Activated CD8-positive, alpha-beta memory T cell treated with anti-CD3 and anti-CD28 coated beads, Interleukin-2, amount 50 U/mL, for 1 hour (primary cell): Measurements from ENCODE around the gene PCNT.
"Not testable (repeated sequence)": the region's sequence is repeated elsewhere in the genome, so short reads cannot be mapped to it uniquely, and the experiment has no call there.

Experiments used
- DNase-seq: peaks from one replicate; pipeline ENCODE4 v3.0.0-alpha.2; 2020; ENCODE audit errors: extremely low read depth

The PCNT gene

DNA sequence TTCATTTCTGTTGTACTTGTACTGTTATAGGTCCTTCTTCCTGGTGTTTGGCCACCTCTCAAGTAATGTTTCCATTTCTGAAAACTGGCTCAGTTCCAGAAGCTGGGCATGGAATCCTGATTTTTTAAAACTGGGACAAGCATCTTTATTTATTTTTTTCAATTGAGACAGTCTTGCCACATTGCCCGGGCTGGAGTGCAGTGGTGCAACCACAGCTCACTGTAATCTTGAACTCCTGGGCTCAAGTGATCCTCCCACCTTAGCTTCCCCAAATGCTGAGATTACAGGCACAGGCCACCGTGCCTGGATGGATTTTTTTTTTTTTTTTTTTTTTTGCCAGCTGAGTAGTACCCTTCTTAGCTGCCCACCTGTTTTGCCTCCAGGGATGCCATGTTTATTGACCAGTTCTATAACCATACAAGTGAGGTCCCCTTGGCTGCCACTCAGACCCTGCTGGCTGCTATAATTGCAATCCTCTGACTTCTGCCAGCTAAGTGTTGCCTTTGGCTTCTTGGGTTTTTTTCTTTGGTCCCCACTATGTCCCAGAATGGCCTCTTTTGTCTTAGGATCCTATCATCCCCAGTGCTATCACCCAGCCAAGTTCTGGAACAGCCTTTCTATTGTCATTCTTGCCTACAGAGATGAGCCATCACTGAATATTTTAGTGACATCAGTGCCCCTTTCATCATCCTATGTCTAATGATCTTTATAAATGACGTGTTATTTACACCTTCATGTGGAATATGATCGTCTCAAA, 130.9 kb downstream of the PCNT start:
- DNase-seq, result no peak

DNA sequence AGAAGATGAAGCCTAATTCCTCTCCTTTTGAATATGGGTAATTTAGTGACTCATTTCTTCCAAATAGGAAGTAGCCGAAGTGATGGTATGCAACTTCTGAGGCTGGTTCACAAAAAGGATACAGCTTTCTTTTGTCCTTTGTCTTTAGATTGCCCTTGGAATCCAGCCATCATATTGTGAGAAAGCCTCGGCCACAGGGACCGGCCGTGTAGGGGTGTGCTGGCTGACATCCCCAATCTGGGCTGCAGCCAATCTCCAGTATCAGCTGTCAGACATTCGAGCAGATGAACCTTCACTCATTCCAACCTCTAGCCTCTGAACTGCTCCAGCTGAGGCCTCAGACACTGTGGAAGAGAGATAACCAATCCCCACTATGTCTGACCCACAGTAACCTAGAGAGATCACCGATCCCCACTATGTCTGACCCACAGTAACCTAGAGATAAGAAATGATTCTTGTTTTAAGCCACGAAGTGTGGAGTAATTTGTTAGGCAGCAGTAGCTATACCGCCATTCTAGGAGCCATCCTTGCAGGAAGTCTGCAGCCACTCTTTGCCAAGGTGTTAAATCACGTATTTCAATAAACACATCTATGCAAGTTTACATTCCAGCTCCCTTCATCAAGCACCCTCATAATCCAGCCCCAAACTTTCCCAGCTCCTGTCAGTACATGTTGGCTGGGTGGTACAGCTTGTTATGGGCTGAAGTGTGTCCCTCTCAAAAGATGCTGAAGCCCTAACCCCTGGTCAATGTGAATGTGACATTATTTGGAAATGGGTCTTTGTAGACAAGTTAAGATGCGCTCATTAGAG, 131.8 kb downstream of the PCNT start:
- DNase-seq, result no peak

DNA sequence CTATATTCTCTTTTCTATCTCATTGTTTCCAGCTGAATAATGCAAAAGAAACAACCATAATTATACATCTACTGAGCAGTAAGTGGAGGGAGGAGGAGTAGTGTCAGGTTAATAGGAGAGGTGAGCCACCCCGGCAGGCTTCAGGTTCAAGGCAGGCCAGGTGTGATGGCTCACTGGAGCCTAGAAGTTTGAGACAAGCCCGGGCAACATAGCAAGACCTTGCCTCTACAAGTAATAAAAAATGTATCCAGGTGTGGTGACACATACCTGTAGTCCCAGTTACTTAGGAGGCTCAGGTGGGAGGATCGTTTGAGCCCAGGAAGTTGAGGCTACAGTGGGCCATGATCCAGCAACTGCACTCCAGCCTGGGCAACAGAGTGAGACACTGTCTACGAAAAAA, 132.8 kb downstream of the PCNT start:
- DNase-seq, result no peak

DNA sequence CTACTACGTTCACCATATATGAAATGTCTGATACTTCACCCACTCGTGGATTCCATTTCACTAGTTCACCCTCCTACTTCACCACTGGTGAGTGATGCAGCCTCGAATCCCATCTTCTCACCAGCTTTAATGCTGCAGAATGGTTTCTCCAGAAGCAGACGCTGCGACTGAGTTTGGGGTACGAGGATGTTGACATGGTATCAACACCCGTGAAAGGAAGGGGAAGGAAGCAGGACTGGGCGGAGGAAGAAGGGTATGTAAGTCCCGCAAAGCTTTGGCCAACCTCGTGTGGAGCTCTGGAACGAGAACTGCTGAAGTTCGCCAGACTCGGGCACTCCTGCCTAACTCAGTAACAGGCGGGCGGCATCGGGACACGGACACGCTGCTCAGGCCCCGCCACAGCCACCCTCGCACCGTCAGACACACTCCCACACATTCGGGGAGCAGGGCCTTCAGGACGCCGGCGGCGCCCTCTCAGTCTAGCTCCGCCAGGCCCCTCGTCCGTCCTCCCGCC, 133.9 kb downstream of the PCNT start:
- DNase-seq, result no peak

DNA sequence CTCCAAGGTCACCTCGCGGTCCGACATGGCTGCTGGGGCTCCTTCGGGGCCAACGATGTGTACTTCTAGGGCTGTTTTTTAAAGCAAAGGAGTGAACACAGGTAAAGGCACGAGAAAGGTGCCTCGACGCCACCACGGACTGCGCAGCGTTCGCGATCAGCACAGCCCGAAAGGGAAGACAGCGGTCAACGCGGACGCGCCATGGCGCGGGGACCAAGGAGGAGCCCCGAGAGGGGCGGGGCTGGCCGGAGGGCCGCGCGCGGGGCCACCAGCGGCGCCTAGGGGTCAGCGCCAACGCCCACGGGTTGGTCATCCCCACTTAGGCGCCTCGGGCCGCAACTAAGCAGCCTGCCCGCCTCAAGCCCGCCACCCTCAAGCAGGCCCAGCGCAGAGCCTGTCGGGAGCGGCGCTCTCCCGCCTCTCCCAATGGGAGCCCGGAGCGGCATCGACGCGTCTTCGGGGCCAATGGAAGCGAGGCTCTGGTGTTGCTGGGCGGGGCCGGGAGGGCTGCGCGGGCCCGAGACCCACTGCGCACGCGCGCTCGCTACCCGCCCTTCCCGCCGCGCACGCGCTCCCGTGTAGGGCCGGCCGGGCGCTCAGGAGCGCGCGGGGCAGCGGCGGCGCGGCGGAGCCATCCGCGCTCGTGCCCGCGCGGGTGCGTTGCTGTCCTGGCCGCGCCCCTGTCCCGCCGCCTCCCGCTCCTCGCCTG, 134.5 kb downstream of the PCNT start, which contains the start of gene DIP2A:
TSS of gene DIP2A (plus strand) at position 577 of the 709 bp plus-strand sequence. CDS start 241 bp downstream, outside the sequence.
- peak; percentile 82 for DNase-seq

DNA sequence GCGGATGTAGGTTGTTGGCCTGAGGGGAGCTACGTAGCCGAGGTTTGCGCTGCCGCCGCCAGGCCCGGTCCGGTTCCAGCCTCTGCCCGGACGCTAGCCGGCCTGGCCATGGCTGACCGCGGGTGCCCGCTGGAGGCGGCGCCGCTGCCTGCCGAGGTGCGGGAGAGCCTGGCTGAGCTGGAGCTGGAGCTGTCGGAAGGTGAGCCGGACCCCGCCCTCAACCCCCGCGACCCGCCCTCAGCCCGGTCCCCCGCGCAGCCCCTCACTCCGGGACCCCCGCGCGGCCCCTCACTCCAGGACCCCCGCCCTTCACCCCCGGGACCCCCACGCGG, 135.0 kb downstream of the PCNT start:
- no peak for DNase-seq

DNA sequence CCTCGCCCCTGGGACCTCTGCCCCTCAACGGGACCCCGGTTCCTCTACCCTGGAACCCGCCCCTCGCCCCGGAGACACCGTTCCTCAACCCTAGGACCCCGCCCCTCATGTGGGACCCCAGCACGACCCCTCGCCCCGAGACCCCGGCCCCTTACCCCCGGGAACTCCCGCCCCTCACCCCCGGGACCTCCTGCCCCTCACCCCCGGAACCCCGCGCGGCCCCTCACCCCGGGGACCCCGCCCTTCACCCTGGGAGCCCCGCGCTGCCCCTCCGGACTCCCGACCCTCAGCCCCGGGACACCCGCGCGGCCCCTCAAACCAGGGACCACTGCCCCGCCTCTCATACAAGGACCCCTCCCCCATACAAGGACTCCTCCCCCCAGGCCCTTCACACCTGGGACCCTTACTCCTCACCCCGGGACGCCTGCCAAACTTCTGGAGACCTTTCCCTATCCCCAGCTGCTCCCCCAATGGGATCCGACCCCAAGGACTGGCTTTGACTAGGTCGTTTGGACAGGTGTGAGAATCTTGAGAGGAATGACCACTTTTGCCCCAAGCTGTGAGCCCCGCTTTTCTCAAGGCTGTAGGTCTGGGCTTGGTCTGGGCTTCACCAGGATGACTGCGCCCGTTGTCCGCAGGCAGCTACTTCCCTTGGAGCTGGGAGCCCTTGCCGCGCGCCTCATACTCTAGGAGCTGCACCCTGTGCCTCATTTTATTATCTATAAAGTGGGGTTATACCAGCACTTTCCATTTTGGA, 135.6 kb downstream of the PCNT start:
- no peak for DNase-seq

DNA sequence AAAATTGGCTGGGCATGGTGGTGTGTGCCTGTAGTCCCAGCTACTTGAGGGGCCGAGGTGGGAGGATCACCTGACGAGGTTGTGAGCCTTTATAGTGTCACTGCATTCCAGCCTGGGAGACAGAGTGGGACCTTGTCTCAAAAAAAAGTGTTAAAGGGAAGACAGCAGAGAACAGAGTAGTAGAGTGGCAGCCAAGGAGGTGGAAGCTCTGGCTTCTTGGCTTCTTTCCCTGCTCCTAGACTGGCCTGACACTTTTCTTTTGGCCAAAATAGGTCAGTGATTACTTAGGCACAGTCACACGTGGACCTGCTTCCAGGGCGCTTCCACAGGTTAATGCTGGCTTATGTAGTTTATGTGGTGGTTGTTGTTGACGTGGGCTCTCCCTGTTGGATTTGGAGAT, 138.0 kb downstream of the PCNT start:
- no peak for DNase-seq

DNA sequence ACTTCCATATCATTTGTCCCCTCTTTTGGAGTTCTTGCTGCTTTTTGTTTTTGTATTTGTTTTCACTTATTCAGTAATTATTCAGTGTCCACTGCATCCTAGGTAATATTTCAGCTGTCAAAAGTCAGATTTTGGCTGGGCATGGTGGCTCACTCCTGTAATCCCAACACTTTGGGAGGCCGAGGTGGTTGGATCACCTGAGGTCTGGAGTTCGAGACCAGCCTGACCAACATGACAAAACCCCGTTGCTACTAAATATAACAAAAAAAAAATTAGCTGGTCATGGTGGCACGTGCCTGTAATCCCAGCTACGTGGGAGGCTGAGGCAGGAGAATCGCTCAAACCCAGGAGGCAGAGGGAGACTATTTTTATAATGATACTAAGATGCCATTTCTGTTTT, 141.2 kb downstream of the PCNT start:
- not testable (repeated sequence) for DNase-seq

DNA sequence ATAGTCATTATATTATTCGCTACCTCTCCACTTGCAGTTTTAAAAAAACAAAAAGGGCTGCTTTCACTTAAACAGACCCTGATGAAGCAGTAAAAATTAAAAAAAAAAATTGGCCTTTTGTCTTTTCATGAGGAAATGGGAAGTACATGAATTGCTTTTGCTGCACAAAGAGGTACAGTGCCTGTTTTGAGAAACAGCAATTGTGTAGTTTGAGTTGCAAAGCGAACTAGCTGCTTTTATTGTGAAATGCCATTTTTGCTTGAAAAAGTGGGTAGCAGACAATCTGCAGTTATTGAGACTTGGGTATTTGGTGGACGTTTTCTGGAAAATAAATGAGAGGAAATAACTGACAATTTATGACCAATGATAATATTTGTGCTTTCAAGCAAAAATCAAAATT, 141.7 kb downstream of the PCNT start:
- no peak for DNase-seq

DNA sequence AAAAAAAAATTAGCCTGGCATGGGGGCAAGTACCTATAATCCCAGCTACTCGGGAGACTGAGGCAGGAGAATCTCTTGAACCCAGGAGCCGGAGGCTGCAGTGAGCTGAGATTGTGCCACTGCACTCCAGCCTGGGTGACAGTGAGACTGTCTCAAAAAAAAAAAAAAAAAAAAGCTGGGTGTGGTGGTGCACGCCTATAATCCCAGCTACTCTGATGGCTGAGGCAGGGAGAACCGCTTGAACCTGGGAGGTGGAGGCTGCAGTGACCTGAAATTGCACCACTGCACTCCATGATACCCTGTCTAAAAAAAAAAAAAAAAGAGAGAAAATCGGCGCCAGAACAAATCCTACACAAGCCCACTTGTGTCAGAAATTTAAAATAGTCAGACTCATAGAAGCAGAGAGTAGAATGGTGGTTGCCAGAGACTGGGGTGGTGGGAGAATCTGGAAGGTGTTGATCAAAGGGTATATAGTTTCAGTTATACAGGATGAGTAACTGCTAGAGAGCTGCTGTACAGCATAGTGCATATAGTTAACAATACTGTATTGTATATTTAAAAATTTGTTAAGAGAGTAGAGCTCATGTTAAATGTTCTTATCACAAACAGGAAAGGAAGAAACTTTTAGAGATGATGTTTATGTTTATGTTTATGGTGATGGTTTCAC, 144.3 kb downstream of the PCNT start:
- DNase-seq, result no peak

DNA sequence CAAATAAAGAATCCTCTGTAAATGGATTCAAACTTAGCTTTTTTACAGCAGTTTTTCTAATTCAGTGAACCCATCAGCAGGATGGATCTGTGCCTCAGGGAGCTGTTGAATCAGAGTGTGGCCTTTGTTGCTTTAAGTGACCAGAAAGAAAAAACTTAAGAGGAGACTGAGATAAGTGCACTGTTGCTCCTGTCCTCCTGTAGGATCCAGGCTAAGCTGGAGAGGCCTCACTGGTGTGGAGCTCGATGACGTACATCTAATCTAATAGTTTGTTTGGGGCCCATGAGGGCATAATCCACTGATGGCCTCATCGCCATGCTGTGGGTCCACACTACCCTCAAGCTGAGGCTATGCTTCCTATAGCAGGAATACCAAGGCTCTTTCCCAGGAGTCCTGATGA, 145.3 kb downstream of the PCNT start:
- no peak for DNase-seq

DNA sequence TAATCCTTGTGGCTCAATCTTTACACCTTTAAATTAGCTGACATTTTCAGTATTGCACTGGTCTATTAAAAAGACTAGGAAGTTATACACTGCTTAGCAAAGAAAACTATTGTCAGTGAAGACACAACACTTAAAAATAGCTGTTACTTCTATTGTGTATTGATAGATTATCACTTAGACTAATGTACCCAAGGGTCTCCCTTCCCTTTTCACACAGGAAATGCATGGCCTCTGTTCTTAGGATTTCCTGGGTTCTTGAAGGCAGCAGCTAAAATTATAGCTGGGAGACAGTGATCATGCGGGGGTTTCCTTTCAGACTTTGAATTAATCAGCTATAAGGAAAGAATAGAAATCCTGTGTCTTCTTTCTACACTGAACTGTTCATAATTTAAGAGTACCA, 147.6 kb downstream of the PCNT start:
- DNase-seq, result no peak

DNA sequence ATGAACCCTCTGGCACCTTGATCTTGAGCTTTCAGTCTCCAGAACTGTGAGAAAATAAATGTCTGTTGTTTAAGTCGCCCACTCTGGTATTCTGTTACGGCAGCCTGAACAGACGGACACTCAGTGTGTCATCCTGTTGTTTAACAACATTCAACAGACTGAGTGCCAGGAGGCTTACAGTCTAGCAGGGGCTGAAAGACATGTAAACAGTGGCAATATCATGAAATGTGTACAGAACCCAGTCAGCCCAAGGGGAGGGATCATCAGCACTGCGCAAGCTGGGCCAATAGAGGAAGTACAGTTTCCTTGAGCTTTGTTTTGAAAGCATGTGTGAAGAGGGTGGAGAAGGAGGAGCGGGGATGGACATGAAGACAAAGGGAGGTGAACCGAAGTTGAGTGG, 148.3 kb downstream of the PCNT start:
- no peak for DNase-seq

DNA sequence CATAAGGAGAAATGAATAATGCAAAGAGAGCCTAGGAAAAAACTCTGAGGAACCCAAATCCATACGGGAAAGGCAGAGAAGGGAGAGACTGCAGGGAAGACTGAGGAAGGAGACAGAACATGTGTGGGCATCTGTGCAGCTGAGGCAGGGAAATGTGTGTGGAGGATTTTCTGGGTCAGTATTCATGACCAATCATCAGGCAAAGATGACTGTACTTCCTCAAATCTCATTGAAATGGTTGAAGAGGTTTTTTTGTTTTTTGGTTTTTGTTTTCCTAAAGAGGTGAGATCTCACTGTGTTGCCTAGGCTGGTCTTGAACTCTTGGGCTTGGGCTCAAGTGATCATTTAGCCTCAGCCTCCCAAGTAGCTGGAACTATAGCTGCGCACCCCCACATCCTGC, 150.4 kb downstream of the PCNT start:
- DNase-seq, result no peak

DNA sequence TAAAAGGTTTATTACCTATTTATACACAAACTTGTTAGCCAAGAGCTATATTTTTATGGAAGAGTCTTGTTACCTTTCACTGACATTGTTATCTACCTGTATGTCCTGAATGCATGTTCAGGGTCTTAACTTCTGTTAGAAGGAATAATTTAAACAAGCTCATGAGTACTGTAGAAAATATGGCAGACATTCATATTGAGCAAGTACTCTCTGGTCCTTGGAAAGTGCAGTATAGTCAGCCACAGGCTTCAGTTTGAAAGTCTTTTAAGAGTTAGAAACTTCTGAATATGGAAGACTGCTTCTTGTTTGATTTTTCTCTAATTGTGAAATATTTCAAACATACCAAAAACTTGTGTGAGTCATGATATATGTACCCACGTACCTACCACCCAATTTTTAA, 151.3 kb downstream of the PCNT start:
- DNase-seq, result no peak

DNA sequence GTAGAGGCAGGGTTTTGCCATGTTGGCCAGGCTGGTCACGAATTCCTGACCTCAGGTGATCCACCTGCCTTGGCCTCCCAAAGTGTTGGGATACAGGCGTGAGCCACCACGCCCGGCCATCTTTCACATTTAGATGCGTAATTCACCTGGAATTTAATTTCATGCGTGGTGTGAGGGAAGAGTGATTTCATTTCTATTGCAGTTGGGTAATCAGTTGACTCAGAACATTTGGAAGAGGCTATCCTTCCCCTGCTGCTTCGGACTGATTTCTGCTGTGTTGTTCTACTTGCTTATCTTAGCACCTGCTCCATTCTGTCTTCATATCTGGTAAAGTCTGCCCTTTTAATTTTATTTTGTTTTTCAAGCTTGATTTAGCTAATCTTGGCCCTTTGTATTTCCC, 153.8 kb downstream of the PCNT start:
- DNase-seq, result no peak

DNA sequence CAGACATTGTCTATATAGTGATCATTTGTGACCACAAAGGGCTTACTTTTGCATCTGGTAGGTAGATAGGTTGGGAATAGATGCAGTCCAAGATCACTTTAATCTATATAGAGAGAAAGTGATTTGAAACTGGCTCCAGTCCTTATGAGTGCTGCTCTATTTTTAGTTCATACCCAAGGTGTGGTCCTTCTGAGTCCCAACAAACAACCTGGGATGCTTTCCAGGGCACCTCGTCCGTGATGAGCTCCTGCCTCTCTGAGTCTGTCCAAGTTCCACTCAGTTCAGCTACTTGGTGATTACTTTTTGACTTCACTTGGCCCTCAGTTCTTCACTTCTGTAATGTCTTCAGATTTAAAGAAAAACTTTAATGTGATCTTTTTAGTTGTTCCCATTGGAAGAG, 155.0 kb downstream of the PCNT start:
- DNase-seq, result no peak

DNA sequence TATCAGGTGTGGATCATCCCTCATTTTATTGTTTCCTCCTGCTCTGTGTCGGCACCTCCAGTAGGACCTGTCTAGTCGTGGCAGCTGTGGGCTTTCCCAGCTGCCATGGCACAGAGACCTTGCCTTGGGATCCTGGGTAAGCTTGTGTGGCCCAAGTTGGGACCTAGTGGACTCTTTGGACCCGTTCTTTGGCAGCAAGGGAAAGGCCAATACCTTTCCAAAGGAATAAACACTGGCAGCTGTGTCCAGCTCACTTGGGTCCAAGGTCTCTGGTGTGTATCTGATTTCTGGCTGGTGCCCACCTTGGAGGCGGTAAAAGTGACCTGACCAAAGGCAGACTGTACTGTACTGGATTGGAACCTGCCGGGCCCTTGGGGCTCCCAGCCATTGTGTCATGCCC, 156.5 kb downstream of the PCNT start:
- no peak for DNase-seq

DNA sequence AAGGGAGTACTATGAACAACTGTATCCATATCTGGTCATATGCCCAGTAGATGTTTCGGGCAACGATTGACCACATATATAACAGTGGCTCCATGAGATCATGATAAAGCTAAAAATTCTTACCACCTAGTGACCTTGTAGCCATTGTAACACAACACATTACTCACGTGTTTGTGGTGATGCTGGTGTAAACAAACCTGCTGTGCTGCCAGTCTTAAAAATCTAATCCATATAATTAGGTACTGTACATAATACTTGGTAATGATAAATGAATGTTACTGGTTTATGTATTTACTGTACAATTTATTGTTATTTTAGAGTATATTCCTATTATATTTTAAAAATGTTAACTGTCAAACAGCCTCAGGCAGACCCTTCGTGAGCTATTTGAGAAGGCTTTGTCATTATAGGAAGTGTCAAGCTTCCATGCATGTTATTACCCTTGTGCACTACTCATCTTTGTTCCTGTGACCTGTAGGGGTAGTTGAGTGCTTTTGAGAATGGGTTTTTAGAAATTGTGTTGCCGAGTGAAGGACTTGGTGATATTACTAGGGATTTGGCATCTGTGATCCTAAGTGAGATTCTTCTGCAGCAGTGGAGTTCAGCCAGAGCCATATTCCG, 158.4 kb downstream of the PCNT start:
- DNase-seq, result no peak

DNA sequence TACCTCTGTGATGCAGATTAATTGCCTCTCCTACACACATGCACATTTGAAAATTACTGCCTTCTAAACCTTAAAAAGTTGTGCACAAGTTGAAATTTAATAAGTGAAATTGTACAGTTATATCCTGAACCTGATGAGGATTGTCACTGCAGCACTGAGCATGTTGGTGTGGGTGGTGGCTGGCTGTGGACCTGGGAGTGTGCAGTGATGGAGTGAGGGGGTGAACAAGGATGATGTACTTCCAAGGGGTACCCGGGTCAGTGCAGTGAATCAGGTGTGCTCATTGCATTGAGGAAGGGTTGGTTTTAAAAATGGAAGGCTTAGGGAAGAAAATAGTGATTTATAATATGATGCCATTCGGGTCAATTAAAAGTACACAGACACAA, 158.9 kb downstream of the PCNT start:
- DNase-seq, result no peak
